Endothelial cell of umbilical vein (primary cell): ENCODE measurements around the gene TSPAN1. TPM values are rescaled to one million over a fixed set of nuclear protein-coding genes. Genes with fewer than 3 reads are reported as not detected.

Source experiments
- BruUV-seq: library from RNA; stranded (reverse); fragments of 400-500 nt; replicated peaks from 2 replicates; lab custom pipeline; 2021; lab: Mats Ljungman, UMichigan
- CTCF ChIA-PET: fragments of 300-600, 350-600 bp; sonication (Branson Sonifier 250); formaldehyde crosslinking; loops from one replicate; lab custom pipeline; 2021; ENCODE audit warnings: antibody characterized with exemption, inconsistent platforms; lab: Charles Lee
- POLR2A ChIA-PET: fragments of 300-600, 350-600 bp; sonication (Branson Sonifier 250); formaldehyde crosslinking; loops from one replicate; lab custom pipeline; 2021; ENCODE audit warnings: antibody characterized with exemption, inconsistent platforms; lab: Charles Lee
- DNase-seq: peaks from one replicate; pipeline ENCODE4 v3.0.0-alpha.2; 2011; ENCODE audit warnings: low read depth, low spot score
- FAIRE-seq: peaks from 2 replicates; lab custom pipeline; 2011; peaks lifted over from hg19 to GRCh38; lab: Jason Lieb, UNC
- H2AFZ ChIP-seq: 2 replicates; pipeline ENCODE4 v1.6.0; 2012; ENCODE audit warnings: low read depth, low read length, control low read depth, inconsistent platforms
- H3K27ac ChIP-seq: 2 replicates; pipeline ENCODE4 v1.5.1; 2011; ENCODE audit warnings: low read depth, mild to moderate bottlenecking, control low read depth, low read length, moderate library complexity; ENCODE audit not compliant: insufficient read depth
- H3K27me3 ChIP-seq, 2 experiments: 2 replicates each; pipeline versions ENCODE4 v1.6.0 to v1.6.1; 2011; ENCODE audit warnings: low read length in 2 of 2, mixed read lengths in 1 of 2; ENCODE audit not compliant: control insufficient read depth in 2 of 2, insufficient read depth in 2 of 2
- H3K36me3 ChIP-seq, 2 experiments: 2 replicates in 1 of 2; 3 replicates in 1 of 2; pipeline ENCODE4 v1.5.1; 2011; ENCODE audit warnings: low read length in 2 of 2, mild to moderate bottlenecking in 1 of 2, moderate library complexity in 1 of 2; ENCODE audit not compliant: control insufficient read depth in 2 of 2, insufficient read depth in 2 of 2; ENCODE audit errors: extremely low read depth in 1 of 2
- H3K4me1 ChIP-seq: 3 replicates; pipeline ENCODE4 v1.5.1; 2011; ENCODE audit warnings: mild to moderate bottlenecking, low read length; ENCODE audit not compliant: control insufficient read depth, insufficient read depth; ENCODE audit errors: extremely low read depth
- H3K4me2 ChIP-seq: 2 replicates; pipeline ENCODE4 v1.6.1; 2011; ENCODE audit warnings: low read length, control low read depth, mixed read lengths; ENCODE audit not compliant: insufficient read depth
- H3K4me3 ChIP-seq, 3 experiments: fragments of 200-600 bp in 1 of 3; sonication (generic), shearing (Covaris generic) in 1 of 3; replicated peaks in 1 of 3; 2 replicates each; pipeline ENCODE4 v1.5.1; 2011 to 2016; ENCODE audit warnings: control low read depth in 3 of 3, low read length in 3 of 3, mild to moderate bottlenecking in 2 of 3, inconsistent platforms in 1 of 3, low read depth in 1 of 3, moderate library complexity in 1 of 3; ENCODE audit not compliant: insufficient read depth in 1 of 3
- H3K79me2 ChIP-seq: 2 replicates; pipeline ENCODE4 v1.6.0; 2012; ENCODE audit warnings: low read length, inconsistent platforms; ENCODE audit not compliant: control insufficient read depth, insufficient read depth
- H3K9ac ChIP-seq: replicated peaks from 2 replicates; pipeline ENCODE3; 2011; ENCODE audit warnings: low read length, control low read depth; ENCODE audit not compliant: insufficient read depth; ENCODE audit errors: extremely low read depth
- H3K9me1 ChIP-seq: replicated peaks from 3 replicates; pipeline ENCODE4 v1.6.0; 2011; ENCODE audit warnings: mild to moderate bottlenecking, low read length; ENCODE audit not compliant: control insufficient read depth, insufficient read depth; ENCODE audit errors: extremely low read depth
- H3K9me3 ChIP-seq: replicated peaks from 2 replicates; pipeline ENCODE4 v1.5.1; 2012; ENCODE audit warnings: low read length, inconsistent platforms; ENCODE audit not compliant: control insufficient read depth, insufficient read depth
- H4K20me1 ChIP-seq: replicated peaks from 2 replicates; pipeline ENCODE3; 2011; ENCODE audit warnings: mild to moderate bottlenecking, low read length; ENCODE audit not compliant: control insufficient read depth, insufficient read depth; ENCODE audit errors: extremely low read depth
- CTCF ChIP-seq, 2 donors: IDR thresholded peaks; 1 replicate in 1 of 2; 2 replicates in 1 of 2; pipeline ENCODE4 v1.5.1; 2011; ENCODE audit warnings: low read length in 2 of 2, mild to moderate bottlenecking in 2 of 2, moderate library complexity in 2 of 2, control low read depth in 1 of 2, inconsistent platforms in 1 of 2, low read depth in 1 of 2; ENCODE audit not compliant: insufficient read depth in 1 of 2; ENCODE audit errors: extremely low read depth in 1 of 2
- EZH2 ChIP-seq: IDR thresholded peaks from 2 replicates; pipeline ENCODE4 v1.6.1; 2012; ENCODE audit warnings: borderline replicate concordance, low read depth, mild to moderate bottlenecking, moderate library complexity, low read length, inconsistent platforms; ENCODE audit not compliant: severe bottlenecking
- FOS ChIP-seq: IDR thresholded peaks from 2 replicates; pipeline ENCODE4 v1.6.1; 2011; ENCODE audit warnings: mild to moderate bottlenecking, low read length, moderate library complexity, borderline replicate concordance; ENCODE audit not compliant: insufficient read depth
- GATA2 ChIP-seq: IDR thresholded peaks from 2 replicates; pipeline ENCODE4 v1.7.0; 2011; ENCODE audit warnings: low read depth, mild to moderate bottlenecking, moderate library complexity, mixed read lengths, low read length; ENCODE audit not compliant: insufficient read length, insufficient read depth
- JUN ChIP-seq: IDR thresholded peaks from 2 replicates; pipeline ENCODE4 v1.6.1; 2011; ENCODE audit warnings: borderline replicate concordance, low read depth; ENCODE audit not compliant: insufficient read length, insufficient read depth
- MAX ChIP-seq: IDR thresholded peaks from 2 replicates; pipeline ENCODE4 v1.6.1; 2011; ENCODE audit not compliant: insufficient read depth, insufficient read length
- MYC ChIP-seq: IDR thresholded peaks from one replicate; pipeline ENCODE4 v1.6.1; 2011; ENCODE audit warnings: mild to moderate bottlenecking, low read depth, low read length
- POLR2A ChIP-seq: IDR thresholded peaks from 2 replicates; pipeline ENCODE4 v1.6.1; 2012; ENCODE audit warnings: low read depth, mild to moderate bottlenecking, control low read depth, low read length
- POLR2AphosphoS5 ChIP-seq: IDR thresholded peaks from 2 replicates; pipeline ENCODE4 v1.6.1; 2012; ENCODE audit warnings: low read depth, mild to moderate bottlenecking, control low read depth, low read length, moderate library complexity; ENCODE audit not compliant: insufficient read depth
- dilution Hi-C: fragments of 300-500 bp; cut with MboI; formaldehyde crosslinking; loops from one replicate; pipeline ENCODE4 v1.15.0; 2019; ENCODE audit warnings: low sequenced_read_pairs; ENCODE audit not compliant: extremely low pct_ligation_motif_present
- intact Hi-C: fragments of 100-400 bp; cut with micrococcal nuclease; formaldehyde crosslinking; loops from one replicate; pipeline ENCODE4 v1.10.0; 2022
- polyA plus RNA-seq, 4 experiments: library from polyadenylated mRNA; depleted of rRNA in 3 of 4; stranded (reverse) in 3 of 4; unstranded in 1 of 4; fragments of >200 nt; gene quantifications; 2 replicates each; pipeline versions ENCODE4 v1.2.1 to v1.2.3, GENCODE V29; 2011 to 2012; ENCODE audit warnings: missing spikeins in 1 of 4
- total RNA-seq: library from RNA; stranded (reverse); gene quantifications from 2 replicates; pipeline ENCODE4 v1.2.3, GENCODE V29; 2021

Gene TSPAN1
- total and polyA plus RNA-seq, 2 donors (not counting 3 experiments of a cell fraction or from before 2014, with no cell fraction given), result 0.65 to 0.88 TPM

GRCh38 chr1:46157916-46158311 is 17.0 kb upstream of the TSPAN1 start:
- no peak overlapping the region for H3K9ac ChIP-seq
- no peak overlapping the region for H3K4me3 ChIP-seq
- intact Hi-C loops, result no loop called here
- CTCF ChIA-PET, result interaction anchor here (0.9 to 1.2 kb wide), 3 partner anchors 11 to 20 kb away, joined by 3 to 4 read pairs (median 4); no protein-coding TSS in a partner anchor
- POLR2A ChIA-PET, result no interaction called here
- no peak for TF ChIP-seq JUN
- no peak for TF ChIP-seq MYC
- no peak for TF ChIP-seq CTCF (IDR thresholded peaks at IDR 0.05; ENCODE audit: extremely low read depth in 1 of 2, insufficient read depth in 1 of 2, low read depth in 1 of 2, low read length in 2 of 2)
- TF ChIP-seq GATA2, result no peak
- no peak for TF ChIP-seq EZH2
- TF ChIP-seq POLR2AphosphoS5, result no peak
- no peak for TF ChIP-seq POLR2A
- TF ChIP-seq MAX, result no peak
- no peak for TF ChIP-seq FOS
- BruUV-seq, result no TSS peak
- H3K27ac ChIP-seq, result no peak overlapping the region
- H3K79me2 ChIP-seq, result no peaks in the 10 kb centered on the region
- no peak overlapping the region for H2AFZ ChIP-seq
- no peak overlapping the region for H3K4me2 ChIP-seq
- DNase-seq, result no peak
- peaks cover 0 to 3% of the 10 kb centered on the region in 2 experiments for H3K27me3 ChIP-seq
- no peaks in the 10 kb centered on the region for H3K9me1 ChIP-seq
- H3K4me1 ChIP-seq, result no peaks in the 10 kb centered on the region
- no peaks in the 10 kb centered on the region for H3K36me3 ChIP-seq
- dilution Hi-C loops, result no loop called here
- no peak for FAIRE-seq
- no peaks in the 10 kb centered on the region for H4K20me1 ChIP-seq
- H3K9me3 ChIP-seq, result no peaks in the 10 kb centered on the region
